AG10803 (cell line): ENCODE data around the gene CEP120.

Experiments used
- DNase-seq: peaks from one replicate; pipeline ENCODE4 v3.0.0; 2010; ENCODE audit warnings: low read depth
- H3K4me3 ChIP-seq: 2 replicates; pipeline ENCODE4 v1.5.1; 2011; ENCODE audit warnings: mild to moderate bottlenecking, low read length, control low read depth
- TF ChIP-seq, protein P1 (sequence below): conservative IDR thresholded peaks from 2 replicates; pipeline ENCODE4 v1.5.1; 2011; ENCODE audit warnings: mild to moderate bottlenecking, low read length, control low read depth, inconsistent platforms

CEP120 gene

DNA sequence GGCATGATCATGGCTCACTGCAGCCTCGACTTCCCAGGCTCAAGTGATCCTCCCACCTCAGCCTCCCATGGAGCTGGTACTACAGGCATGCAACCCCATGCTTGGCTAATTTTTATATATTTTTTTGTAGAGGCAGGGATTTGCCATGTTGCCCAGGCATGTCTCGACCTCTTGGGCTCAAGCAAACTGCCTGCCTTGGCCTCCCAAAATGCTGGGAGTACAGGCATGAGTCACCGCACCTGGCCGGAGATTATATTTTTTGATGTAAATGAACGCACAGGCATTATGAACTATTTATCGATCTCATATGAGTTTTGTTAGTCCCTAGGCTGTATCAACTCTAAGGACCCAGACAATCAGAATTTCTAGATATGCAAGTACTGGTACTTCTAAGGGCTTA is 25.5 kb upstream of the CEP120 start:
- no peak for DNase-seq
- H3K4me3 ChIP-seq: no peak overlapping the region
- TF ChIP-seq, protein P1, sequence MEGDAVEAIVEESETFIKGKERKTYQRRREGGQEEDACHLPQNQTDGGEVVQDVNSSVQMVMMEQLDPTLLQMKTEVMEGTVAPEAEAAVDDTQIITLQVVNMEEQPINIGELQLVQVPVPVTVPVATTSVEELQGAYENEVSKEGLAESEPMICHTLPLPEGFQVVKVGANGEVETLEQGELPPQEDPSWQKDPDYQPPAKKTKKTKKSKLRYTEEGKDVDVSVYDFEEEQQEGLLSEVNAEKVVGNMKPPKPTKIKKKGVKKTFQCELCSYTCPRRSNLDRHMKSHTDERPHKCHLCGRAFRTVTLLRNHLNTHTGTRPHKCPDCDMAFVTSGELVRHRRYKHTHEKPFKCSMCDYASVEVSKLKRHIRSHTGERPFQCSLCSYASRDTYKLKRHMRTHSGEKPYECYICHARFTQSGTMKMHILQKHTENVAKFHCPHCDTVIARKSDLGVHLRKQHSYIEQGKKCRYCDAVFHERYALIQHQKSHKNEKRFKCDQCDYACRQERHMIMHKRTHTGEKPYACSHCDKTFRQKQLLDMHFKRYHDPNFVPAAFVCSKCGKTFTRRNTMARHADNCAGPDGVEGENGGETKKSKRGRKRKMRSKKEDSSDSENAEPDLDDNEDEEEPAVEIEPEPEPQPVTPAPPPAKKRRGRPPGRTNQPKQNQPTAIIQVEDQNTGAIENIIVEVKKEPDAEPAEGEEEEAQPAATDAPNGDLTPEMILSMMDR: no peak

GRCh38 chr5:123448017-123448617 is 24.9 kb upstream of the CEP120 start:
- no peak for DNase-seq
- H3K4me3 ChIP-seq: no peak overlapping the region
- TF ChIP-seq, protein P1: no peak

GRCh38 chr5:123444016-123444415 is 20.8 kb upstream of the CEP120 start:
- TF ChIP-seq, protein P1: no peak
- H3K4me3 ChIP-seq: no peak overlapping the region
- DNase-seq: no peak

- no peak overlapping the region for H3K4me3 ChIP-seq
- TF ChIP-seq, protein P1: no peak
- DNase-seq: no peak
Measured at GRCh38 chr5:123441408-123441807, 18.2 kb upstream of the CEP120 start.

- no peak overlapping the region for H3K4me3 ChIP-seq
- TF ChIP-seq, protein P1: no peak
- DNase-seq: no peak
Measured at GRCh38 chr5:123440456-123441181, 17.4 kb upstream of the CEP120 start.

GRCh38 chr5:123439709-123440108 is 16.5 kb upstream of the CEP120 start:
- DNase-seq: peak; percentile 71
- TF ChIP-seq, protein P1: no peak

DNA sequence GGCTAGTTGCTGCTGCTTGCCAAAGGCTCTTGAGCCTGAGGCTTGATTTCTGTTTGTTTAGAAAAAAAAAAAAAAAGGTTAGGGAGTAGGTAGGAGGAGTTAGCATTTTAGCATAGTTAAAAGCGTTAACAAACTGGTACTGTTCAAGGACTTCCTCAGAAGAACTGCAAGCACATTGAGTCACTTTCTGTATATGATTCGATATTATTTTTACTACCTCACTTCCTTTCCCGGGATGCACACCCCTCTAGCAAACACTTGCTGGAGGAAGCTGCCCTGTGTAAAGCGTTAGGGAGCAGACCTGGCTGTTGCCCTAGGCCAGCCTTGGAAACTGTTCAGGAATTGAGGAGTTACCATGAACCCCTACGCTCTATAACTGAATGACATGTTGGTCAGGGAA is 15.7 kb upstream of the CEP120 start:
- TF ChIP-seq, protein P1: no peak
- no peak overlapping the region for H3K4me3 ChIP-seq
- no peak for DNase-seq

More at GRCh38 chr5:123439709-123440108, 16.5 kb upstream of the CEP120 start:
- H3K4me3 ChIP-seq: no peak overlapping the region
